ENCODE measurements around the gene IFIT3.

DNA sequence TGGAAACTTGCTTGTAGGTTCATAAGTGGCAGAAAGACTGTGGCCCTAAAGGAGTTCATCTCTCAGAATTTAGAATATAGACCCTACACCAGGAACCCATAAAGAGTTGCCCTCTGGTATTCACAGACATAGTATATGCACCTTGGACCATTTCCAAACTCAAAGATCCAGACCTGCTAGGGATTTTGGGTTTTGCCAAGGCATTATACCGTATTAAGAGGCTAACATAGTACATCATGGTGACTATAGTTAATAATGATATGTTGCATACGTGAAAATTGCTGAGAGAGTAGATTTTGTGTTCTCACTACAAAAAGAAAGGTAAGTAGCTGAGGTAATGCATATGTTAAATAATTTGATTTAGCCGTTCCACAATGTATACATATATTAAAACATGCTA lies 13.9 kb downstream of the IFIT3 start:
- TF ChIP-seq EZH2 (IDR thresholded peaks at IDR 0.05; ENCODE audit: insufficient read depth, poor library complexity, severe bottlenecking): no peak
- no peak for TF ChIP-seq EZH2phosphoT487 (IDR thresholded peaks at IDR 0.05; ENCODE audit: insufficient read depth, low read depth)
